Activated T-helper 17 cell treated with anti-CD3 and anti-CD28 coated beads, Interleukin-2, amount 50 U/mL, for 72 hours (primary cell): ENCODE data around the gene MEPCE. TPM values are rescaled to one million over a fixed set of nuclear protein-coding genes. Genes with fewer than 3 reads are reported as not detected.
"Not testable (repeated sequence)": the region's sequence is repeated elsewhere in the genome, so short reads cannot be mapped to it uniquely, and the experiment has no call there.

Experiments used
- ATAC-seq: fragments of 150-1000 bp; cut with Tn5 transposase; replicated peaks from 2 replicates; pipeline ENCODE4 v1.10.0; 2021; ENCODE audit warnings: mild to moderate bottlenecking, moderate library complexity
- H3K27ac Mint-ChIP-seq: one replicate; pipeline ENCODE4 v1.8.0; 2022; ENCODE audit warnings: mixed read lengths
- H3K27me3 Mint-ChIP-seq: one replicate; pipeline ENCODE4 v1.8.0; 2022; ENCODE audit warnings: mixed read lengths
- H3K36me3 Mint-ChIP-seq: one replicate; pipeline ENCODE4 v1.8.0; 2022; ENCODE audit warnings: low read depth, mild to moderate bottlenecking, mixed read lengths
- H3K4me1 Mint-ChIP-seq: one replicate; pipeline ENCODE4 v1.8.0; 2022; ENCODE audit warnings: mixed read lengths
- H3K4me3 Mint-ChIP-seq: one replicate; pipeline ENCODE4 v1.8.0; 2022; ENCODE audit warnings: mild to moderate bottlenecking, mixed read lengths
- H3K9me3 Mint-ChIP-seq: one replicate; pipeline ENCODE4 v1.8.0; 2022; ENCODE audit warnings: mixed read lengths
- total RNA-seq, 2 donors: library from RNA; stranded (reverse); gene quantifications; one replicate each; pipeline ENCODE4 v1.2.3, GENCODE V29; 2022

MEPCE gene
- total RNA-seq, 2 donors from 2014 or later: 59.5 to 65.2 TPM

DNA sequence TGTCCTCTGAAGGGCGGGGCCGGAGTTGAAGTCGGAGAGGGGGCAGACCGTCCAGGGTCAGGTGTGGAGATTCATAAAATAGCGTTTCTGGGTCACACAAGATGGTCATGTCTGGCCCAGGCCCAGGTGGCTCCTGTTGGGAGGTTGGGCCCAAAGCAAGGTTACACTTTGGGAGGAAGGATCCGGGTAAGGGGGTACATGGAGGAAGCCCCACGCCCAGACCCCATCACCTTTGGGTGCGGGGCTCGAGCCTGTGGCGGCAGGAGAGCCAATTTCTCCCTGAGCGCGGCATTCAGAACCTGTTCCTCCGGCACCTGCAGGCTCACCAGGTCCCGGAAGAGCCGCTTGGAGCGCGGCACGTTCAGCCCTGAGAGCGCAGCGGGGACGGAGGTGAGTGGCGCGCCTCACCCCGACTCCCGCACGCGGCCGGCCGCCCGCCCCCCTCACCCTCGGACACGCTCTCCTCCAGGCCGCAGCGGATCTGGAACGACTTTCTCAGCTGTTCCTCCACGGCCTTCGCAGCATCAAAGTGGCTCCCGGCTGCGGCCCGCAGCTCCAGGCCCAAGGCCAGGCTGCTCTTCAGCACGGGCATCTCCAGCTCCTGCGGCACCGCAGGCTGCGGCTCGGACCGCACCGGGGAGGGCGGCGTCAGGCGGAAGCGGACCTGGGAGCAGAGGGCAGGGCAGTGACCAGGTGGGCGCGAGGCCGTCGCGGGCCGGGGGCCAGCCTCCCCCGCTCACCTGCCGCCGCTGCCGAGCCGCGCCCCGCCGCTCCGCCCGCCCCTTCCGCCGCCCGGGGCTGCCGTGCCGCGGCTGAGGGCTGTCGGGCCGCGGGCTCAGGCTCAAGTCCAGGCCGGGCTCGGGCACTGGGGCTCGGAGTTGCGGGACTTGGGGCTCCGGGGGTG is 6.0 kb downstream of the MEPCE start:
- peak overlapping the region; percentile 87 for H3K4me3 Mint-ChIP-seq
- H3K27ac Mint-ChIP-seq: peak overlapping the region; percentile 97
- peaks cover 30% of the 10 kb centered on the region for H3K4me1 Mint-ChIP-seq
- peaks cover 59% of the 10 kb centered on the region for H3K36me3 Mint-ChIP-seq
- no peaks in the 10 kb centered on the region for H3K27me3 Mint-ChIP-seq
- ATAC-seq: peak; percentile 30
- no peaks in the 10 kb centered on the region for H3K9me3 Mint-ChIP-seq

DNA sequence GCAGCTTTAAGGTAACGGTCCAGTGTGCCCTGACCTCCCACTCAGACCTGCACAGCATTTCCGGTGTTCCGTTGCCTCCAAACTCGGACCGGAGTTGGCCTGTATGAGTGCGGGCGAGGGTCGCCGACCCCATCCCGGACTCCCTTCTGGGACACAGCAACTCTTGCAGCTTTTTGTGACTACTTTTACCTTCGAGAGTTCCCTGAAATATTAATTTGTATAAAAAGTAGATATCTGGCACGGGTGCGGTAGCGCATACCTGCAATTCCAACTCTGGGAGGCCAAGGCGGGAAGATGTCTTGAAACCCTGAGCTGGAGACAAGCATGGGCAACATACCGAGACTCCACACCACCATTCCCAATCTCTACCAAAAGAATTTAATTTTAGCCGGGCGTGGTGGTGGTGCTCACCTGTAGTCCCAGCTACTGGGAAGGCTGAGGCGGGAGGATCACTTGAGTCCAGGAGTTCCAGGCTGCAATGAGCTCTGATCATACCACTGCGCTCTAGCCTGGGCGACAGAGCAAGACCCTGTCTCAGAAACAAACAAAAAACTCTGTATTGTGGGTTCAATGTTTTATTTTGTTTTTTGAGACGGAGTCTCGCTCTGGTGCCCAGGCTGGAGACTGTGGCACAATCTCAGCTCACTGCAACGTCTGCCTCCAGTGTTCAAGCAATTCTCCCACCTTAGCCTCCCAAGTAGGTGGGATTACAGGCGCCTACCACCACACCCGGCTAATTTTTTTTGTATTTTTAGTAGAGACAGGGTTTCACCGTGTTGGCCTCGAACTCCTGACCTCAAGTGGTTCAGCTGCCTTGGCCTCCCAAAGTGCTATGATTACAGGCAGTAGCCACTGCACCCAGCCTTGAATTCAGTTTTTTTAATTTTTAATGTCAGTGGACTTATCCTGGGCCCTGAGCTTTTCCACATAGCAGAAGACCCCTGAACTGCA is 7.8 kb downstream of the MEPCE start:
- Mint-ChIP-seq H3K4me3 (peak overlapping the region; percentile 87), H3K27me3 (no peaks in the 10 kb centered on the region), H3K36me3 (peaks cover 41% of the 10 kb centered on the region), H3K4me1 (peaks cover 25% of the 10 kb centered on the region), H3K27ac (no peak overlapping the region), H3K9me3 (no peaks in the 10 kb centered on the region)
- ATAC-seq: no peak

DNA sequence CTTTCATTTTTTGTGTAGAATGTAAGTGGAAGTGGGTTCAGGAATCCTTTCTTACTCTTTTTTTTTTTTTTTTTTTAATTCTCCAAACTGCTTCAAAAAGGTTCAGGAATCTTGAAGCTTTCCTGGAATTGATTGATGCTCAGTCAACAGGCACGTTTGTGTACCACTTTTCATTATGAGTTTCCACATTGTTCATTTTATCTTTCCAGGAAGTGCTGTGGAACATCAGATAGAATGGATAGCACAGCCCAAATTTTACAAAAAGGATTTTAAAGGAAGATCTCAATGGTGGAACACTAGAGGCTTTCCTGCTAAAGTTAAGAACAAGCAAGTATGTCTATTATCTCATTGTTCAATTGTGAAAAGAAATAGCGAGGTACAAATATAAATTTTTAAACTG is 8.5 kb downstream of the MEPCE start:
- peak overlapping the region; percentile 41 for H3K27ac Mint-ChIP-seq
- no peak overlapping the region for H3K4me3 Mint-ChIP-seq
- ATAC-seq: no peak
- no peaks in the 10 kb centered on the region for H3K27me3 Mint-ChIP-seq
- H3K9me3 Mint-ChIP-seq: no peaks in the 10 kb centered on the region
- H3K36me3 Mint-ChIP-seq: peaks cover 34% of the 10 kb centered on the region
- peaks cover 24% of the 10 kb centered on the region for H3K4me1 Mint-ChIP-seq

DNA sequence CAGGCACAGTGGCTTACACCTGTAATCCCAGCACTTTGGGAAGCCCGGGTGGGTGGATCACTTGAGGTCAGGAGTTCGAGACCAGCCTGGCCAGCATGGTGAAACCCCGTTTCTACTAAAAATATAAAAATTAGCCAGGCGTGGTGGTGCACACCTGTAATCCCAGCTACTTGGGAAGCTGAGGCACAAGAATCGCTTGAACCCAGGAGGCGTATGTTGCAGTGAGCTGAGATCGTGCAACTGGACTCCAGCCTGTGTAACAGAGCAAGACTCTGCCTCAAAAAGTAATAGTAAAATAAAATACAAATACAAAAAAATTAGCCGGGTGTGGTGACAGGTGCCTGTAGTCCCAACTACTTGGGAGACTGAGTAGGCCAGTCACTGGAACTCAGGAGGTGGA is 9.1 kb downstream of the MEPCE start:
- ATAC-seq, H3K9me3 Mint-ChIP-seq, H3K27ac Mint-ChIP-seq, H3K4me3 Mint-ChIP-seq, H3K27me3 Mint-ChIP-seq: not testable (repeated sequence)
- Mint-ChIP-seq H3K4me1 (peaks cover 21% of the 10 kb centered on the region), H3K36me3 (peaks cover 28% of the 10 kb centered on the region)

DNA sequence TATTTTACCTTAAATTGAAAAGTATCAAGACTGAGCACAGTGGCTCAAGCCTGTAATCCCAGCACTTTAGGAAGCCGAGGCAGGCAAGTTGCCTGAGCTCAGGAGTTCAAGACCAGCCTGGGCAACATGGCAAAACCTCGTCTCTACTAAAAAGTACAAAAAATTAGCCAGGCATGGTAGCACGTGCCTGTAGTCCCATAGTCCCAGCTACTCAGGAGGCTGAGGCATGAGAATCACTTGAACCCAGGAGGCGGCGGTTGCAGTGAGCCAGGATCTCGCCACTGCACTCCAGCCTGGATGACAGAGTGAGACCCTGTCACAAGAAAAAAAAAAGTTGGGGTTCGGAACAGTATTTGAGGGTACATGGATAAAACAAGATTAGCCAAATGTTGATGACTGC is 9.6 kb downstream of the MEPCE start:
- Mint-ChIP-seq H3K4me1 (peaks cover 16% of the 10 kb centered on the region), H3K36me3 (peaks cover 23% of the 10 kb centered on the region)
- H3K9me3 Mint-ChIP-seq, ATAC-seq, H3K27me3 Mint-ChIP-seq, H3K27ac Mint-ChIP-seq, H3K4me3 Mint-ChIP-seq: not testable (repeated sequence)

DNA sequence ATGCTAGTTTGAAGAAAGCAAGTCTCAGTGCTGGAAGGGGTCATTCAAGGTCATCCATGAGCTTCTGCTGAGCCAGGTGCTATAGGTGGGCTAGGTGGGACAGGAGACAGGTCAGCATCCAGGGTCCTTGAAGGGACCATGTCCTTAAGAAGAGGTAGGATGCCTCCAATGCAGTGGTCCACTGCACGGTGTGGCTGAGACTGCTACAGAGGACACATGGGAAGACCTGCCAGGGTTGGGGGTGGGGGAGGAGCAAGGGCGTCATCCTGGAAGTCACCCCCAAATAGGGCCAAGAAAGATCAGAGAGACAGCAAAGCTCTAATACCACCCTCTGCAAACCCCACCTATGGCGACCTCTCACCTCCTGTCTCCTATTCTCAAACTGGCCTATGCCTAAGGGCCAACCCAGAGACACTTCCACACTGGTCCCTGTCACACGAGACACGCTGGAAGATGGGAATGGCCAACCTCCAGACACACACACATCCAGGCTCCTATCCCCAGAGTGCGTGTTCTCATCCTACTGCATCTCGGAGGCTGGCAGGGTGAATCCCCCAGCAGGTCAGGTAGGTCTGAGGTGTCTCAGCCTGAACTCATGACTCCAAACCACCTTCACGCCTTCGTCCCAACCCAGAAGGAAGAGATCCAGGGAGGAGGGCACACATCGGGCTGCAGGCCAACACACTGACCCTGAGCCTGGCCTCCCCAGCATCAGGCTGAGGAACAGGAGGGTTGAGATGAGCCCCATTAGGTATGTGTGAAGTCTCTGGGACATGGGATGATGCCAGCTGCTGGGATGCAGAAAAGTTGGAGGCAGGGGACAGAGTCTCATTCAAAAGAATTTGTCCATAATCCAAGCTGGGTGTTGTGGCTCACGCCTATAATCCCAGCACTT is 12.3 kb downstream of the MEPCE start:
- Mint-ChIP-seq H3K4me1 (peaks cover 11% of the 10 kb centered on the region), H3K4me3 (no peak overlapping the region), H3K27me3 (no peaks in the 10 kb centered on the region), H3K27ac (peak overlapping the region; percentile 42), H3K9me3 (no peaks in the 10 kb centered on the region), H3K36me3 (no peaks in the 10 kb centered on the region)
- ATAC-seq: no peak

DNA sequence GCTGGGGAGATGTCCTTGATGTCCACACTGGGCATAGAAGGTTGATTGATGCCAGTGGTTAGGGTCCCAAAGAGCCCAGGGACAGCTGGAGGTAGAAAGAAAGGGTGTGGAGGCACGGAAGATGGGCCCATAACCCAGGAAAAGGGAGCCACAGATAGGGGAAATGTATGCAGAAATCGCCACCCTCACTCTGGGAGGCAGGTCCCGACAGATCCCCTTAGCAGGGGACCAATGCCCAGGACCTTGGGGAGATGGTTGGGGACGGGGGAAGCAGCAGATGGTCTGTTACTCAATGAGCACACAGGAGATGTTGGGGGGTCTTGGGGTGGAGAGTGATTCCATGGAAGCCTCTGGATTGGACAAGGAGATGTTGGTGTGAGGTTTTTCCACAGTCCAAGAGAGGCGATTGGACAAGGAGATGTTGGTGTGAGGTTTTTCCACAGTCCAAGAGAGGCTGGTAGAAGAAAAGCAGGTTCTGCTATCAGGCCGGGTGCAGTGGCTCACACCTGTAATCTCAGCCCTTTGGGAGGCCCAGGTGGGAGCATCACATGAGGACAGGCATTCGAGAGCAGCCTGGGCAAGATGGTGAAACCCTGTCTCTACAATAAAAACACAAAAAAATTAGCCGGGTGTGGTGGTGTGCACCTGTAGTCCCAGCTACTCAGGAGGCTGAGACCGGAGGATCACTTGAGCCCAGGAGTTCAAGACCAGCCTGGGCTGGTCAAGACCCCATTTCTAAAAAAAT is 13.6 kb downstream of the MEPCE start:
- Mint-ChIP-seq H3K27ac (peak overlapping the region; percentile 72), H3K9me3 (no peaks in the 10 kb centered on the region), H3K36me3 (no peaks in the 10 kb centered on the region), H3K4me1 (peaks cover 11% of the 10 kb centered on the region), H3K27me3 (no peaks in the 10 kb centered on the region), H3K4me3 (no peak overlapping the region)
- no peak for ATAC-seq

DNA sequence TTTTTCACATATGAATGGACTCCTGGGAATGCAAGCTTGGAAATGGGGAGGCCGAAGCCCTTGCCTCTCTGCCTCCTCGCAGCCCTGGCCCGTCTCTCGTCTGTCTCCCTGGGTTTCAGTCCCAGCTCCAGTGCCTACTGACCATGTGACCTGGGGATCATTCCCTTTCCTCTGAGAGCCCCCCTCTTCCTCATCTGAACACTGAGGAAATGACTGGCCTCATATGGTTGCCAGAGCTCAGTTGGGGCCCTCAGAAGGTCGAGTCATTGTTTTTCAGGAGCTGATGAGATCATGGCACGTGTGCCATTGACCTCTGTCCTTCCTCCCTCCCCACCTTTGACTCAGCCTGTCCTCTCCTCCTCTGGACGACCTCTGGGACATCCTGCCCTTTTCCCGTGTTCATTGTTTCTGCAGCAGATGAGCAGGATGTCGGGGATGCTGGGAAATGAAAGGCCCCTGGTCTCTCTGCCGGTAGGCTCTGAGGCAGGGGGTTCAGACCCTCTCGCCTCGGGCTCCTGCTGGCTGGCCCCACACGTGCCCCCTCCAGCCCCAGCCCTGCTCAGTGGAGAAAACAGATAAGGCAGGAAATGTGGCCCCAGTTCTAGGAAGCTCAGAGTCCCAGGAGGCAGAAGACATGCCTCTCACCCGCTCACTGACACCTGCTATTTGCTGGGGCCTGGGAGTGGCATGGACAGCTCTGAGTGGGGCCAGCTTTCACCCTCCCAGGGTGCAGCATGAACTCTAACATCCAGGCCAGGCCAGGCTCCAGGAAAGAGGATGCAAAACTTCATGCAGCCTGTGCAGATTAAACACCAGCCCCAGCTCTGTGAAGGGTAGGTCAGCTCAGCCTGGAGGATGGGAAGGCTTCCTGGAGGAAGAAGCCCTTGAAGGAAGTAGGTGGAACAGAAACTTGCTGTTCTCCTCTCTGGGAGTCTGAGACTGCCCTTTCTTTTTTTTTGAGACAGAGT is 15.0 kb downstream of the MEPCE start:
- Mint-ChIP-seq H3K27me3 (no peaks in the 10 kb centered on the region), H3K9me3 (no peaks in the 10 kb centered on the region), H3K4me1 (peaks cover 11% of the 10 kb centered on the region), H3K27ac (peak overlapping the region; percentile 80), H3K36me3 (no peaks in the 10 kb centered on the region), H3K4me3 (peak overlapping the region; percentile 47)
- ATAC-seq: peak; percentile 85

DNA sequence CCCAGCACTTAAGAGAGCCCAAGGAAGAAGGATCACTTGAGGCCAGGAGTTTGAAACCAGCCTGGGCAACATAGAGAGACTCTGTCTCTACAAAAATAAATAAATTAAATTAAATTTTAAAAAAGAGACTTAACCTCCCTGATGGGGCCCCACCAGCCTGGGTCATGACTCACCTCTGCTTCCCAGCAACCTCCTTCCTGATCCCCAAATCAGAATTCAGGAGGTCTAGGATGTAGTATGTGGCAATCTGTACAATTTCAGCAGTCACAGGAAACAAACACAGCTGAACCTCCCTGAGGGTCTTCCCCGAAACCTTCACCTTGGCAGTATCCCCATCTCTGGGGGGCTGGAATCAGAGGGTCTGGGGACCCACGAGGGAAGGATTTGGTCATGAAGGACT is 16.4 kb downstream of the MEPCE start:
- Mint-ChIP-seq H3K27me3 (no peaks in the 10 kb centered on the region), H3K9me3 (no peaks in the 10 kb centered on the region), H3K4me1 (peaks cover 11% of the 10 kb centered on the region), H3K36me3 (no peaks in the 10 kb centered on the region), H3K4me3 (no peak overlapping the region), H3K27ac (no peak overlapping the region)
- no peak for ATAC-seq

DNA sequence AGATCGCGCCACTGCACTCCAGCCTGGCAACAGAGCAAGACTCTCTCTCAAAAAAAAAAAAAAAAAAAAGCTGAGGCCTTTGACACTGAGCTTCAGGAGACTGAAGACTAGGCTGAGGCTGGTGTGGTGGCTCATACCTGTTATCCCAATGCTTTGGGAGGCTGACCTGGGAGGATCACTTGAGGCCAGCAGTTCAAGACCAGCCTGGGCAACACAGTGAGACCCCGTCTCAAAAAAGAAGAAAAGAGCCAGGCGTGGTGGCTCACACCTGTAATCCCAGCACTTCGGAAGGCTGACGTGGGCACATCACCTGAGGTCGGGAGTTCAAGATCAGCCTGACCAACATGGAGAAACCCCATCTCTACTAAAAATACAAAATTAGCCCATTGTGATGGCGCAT is 17.7 kb downstream of the MEPCE start:
- not testable (repeated sequence) for H3K36me3 Mint-ChIP-seq, H3K9me3 Mint-ChIP-seq, H3K27ac Mint-ChIP-seq, H3K27me3 Mint-ChIP-seq, H3K4me3 Mint-ChIP-seq, H3K4me1 Mint-ChIP-seq, ATAC-seq

DNA sequence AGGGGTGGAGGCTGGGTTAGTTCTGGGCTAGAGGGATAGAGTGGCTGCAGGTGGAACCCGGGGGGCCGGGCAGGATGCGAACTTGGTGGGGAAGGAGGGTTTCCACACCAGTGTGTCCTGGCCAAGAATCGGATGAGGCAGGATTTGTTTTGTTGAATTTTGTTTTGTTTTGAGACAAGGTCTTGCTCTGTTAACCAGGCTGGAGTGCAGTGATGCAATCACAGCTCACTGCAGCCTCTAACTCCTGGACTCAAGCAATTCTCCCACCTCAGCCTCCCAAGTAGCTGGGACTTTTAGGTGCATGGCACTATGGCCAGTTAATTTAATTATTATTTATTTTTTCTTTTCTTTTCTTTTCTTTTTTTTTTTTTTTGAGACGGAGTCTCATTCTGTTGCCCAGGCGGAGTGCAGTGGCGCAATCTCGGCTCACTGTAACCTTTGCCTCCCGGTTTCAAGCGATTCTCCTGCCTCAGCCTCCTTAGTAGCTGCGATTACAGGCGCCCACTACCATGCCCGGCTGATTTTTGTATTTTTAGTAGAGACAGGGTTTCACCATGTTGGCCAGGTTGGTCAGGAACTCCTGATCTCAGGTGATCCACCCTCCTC is 19.7 kb downstream of the MEPCE start:
- no peaks in the 10 kb centered on the region for H3K27me3 Mint-ChIP-seq
- no peak overlapping the region for H3K4me3 Mint-ChIP-seq
- no peak overlapping the region for H3K27ac Mint-ChIP-seq
- no peaks in the 10 kb centered on the region for H3K4me1 Mint-ChIP-seq
- H3K36me3 Mint-ChIP-seq: no peaks in the 10 kb centered on the region
- no peak for ATAC-seq
- no peaks in the 10 kb centered on the region for H3K9me3 Mint-ChIP-seq

DNA sequence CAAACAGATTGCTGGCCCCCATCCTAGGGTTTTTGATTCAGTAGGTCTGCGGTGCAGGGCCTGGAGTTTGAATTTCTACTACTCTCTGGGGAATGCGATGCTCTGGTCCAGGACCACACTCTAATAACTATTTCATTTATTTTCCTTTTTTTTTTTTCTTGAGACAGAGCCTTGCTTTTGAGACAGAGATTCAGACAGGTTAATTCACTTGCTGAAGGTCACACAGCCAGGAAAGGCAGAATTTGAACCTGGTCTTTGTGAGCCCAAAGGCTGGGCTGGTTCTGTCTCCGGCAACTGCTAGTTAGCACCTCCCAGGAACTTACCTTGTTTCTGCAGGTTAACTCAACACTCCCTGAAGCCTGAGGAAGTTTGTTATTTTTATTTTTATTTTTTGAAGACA is 22.9 kb downstream of the MEPCE start:
- Mint-ChIP-seq H3K9me3 (no peaks in the 10 kb centered on the region), H3K4me1 (peaks cover 5% of the 10 kb centered on the region), H3K27ac (no peak overlapping the region), H3K27me3 (no peaks in the 10 kb centered on the region), H3K36me3 (no peaks in the 10 kb centered on the region), H3K4me3 (no peak overlapping the region)
- ATAC-seq: no peak
